PC-3 (cell line): Measurements from ENCODE around the gene TMUB1. TPM values are rescaled to one million over a fixed set of nuclear protein-coding genes. Genes with fewer than 3 reads are reported as not detected.

Source experiments
- ATAC-seq: fragments of 200-7000 bp; cut with Tn5 transposase; 2 replicates; pipeline ENCODE4 v1.9.1; 2020; ENCODE audit warnings: mild to moderate bottlenecking, moderate library complexity
- BruUV-seq: library from RNA; stranded (reverse); fragments of 400-500 nt; replicated peaks from 2 replicates; lab custom pipeline; 2021; lab: Mats Ljungman, UMichigan
- CTCF ChIA-PET: fragments of 300-600 bp; sonication (Branson Sonifier 250); formaldehyde crosslinking; loops from one replicate; lab custom pipeline; 2022; ENCODE audit warnings: antibody characterized with exemption; lab: Charles Lee
- POLR2A ChIA-PET: fragments of 300-600 bp; sonication (Branson Sonifier 250); formaldehyde crosslinking; loops from one replicate; lab custom pipeline; 2022; ENCODE audit warnings: antibody characterized with exemption; ENCODE audit not compliant: unreplicated experiment; lab: Charles Lee
- DNase-seq: peaks from one replicate; pipeline ENCODE4 v3.0.0-alpha.2; 2015
- H2AFZ ChIP-seq: fragments of 300-600 bp; sonication (generic); 2 replicates; pipeline ENCODE4 v1.6.0; 2016; ENCODE audit warnings: antibody characterized with exemption, low read length
- H3F3A ChIP-seq: fragments of 300-600 bp; sonication (generic); one replicate; pipeline ENCODE4 v1.6.0; 2017; ENCODE audit warnings: antibody characterized with exemption, low read length, control low read depth, mild to moderate bottlenecking; ENCODE audit not compliant: unreplicated experiment
- H3K27ac ChIP-seq: fragments of 300-600 bp; sonication (generic); 2 replicates; pipeline ENCODE4 v1.5.1; 2016; ENCODE audit warnings: mild to moderate bottlenecking, low read length
- H3K27me3 ChIP-seq: fragments of 300-600 bp; sonication (generic); 2 replicates; pipeline ENCODE4 v1.6.1; 2016; ENCODE audit warnings: low read length, mixed read lengths
- H3K36me3 ChIP-seq: fragments of 300-600 bp; sonication (generic); 2 replicates; pipeline ENCODE4 v1.6.1; 2016; ENCODE audit warnings: low read depth, mixed run types, low read length, mixed read lengths
- H3K4me1 ChIP-seq: fragments of 300-600 bp; sonication (generic); 2 replicates; pipeline ENCODE4 v1.5.1; 2016; ENCODE audit warnings: low read length; ENCODE audit not compliant: insufficient read depth
- H3K4me2 ChIP-seq: fragments of 300-600 bp; sonication (generic); 2 replicates; pipeline ENCODE4 v1.6.0; 2016; ENCODE audit warnings: low read length
- H3K4me3 ChIP-seq: fragments of 300-600 bp; sonication (generic); 2 replicates; pipeline ENCODE4 v1.5.1; 2016; ENCODE audit warnings: mild to moderate bottlenecking, low read length, mixed read lengths
- H3K79me2 ChIP-seq: fragments of 300-600 bp; sonication (generic); 2 replicates; pipeline ENCODE4 v1.6.1; 2017; ENCODE audit warnings: low read length, mixed read lengths
- H3K9ac ChIP-seq: fragments of 300-600 bp; sonication (generic); 2 replicates; pipeline ENCODE4 v1.6.0; 2016; ENCODE audit warnings: mild to moderate bottlenecking, low read length
- H3K9me2 ChIP-seq: fragments of 300-600 bp; sonication (generic); replicated peaks from 2 replicates; pipeline ENCODE4 v1.6.1; 2016; ENCODE audit warnings: mixed run types, low read length, mixed read lengths
- H3K9me3 ChIP-seq: fragments of 300-600 bp; sonication (generic); 2 replicates; pipeline ENCODE4 v1.6.1; 2016; ENCODE audit warnings: low read length, mixed read lengths
- H4K20me1 ChIP-seq: fragments of 300-600 bp; sonication (generic); 2 replicates; pipeline ENCODE4 v1.6.1; 2016; ENCODE audit warnings: low read length, mixed read lengths
- EZH2 ChIP-seq: fragments of 300-600 bp; sonication (generic); IDR thresholded peaks from one replicate; pipeline ENCODE4 v1.6.1; 2017; ENCODE audit warnings: antibody characterized with exemption, mild to moderate bottlenecking, low read length; ENCODE audit not compliant: unreplicated experiment
- EZH2phosphoT487 ChIP-seq: fragments of 300-600 bp; sonication (generic); IDR thresholded peaks from 2 replicates; pipeline ENCODE4 v1.6.1; 2018; ENCODE audit warnings: mild to moderate bottlenecking, antibody characterized with exemption, low read length, borderline replicate concordance
- intact Hi-C: fragments of 100-400 bp; cut with micrococcal nuclease; formaldehyde crosslinking; loops from 2 replicates; pipeline ENCODE4 v1.9.0; 2023
- total RNA-seq: library from RNA; depleted of rRNA; stranded (reverse); fragments of >200 nt; gene quantifications from 2 replicates; pipeline ENCODE4 v1.2.3, GENCODE V29; 2014
- TF ChIP-seq, protein P1 (sequence below): fragments of 300-600 bp; sonication (generic); conservative IDR thresholded peaks from 2 replicates; pipeline ENCODE4 v1.5.1; 2017; ENCODE audit warnings: antibody characterized with exemption, low read depth, mild to moderate bottlenecking, low read length

TMUB1 gene
- total RNA-seq, 1 experiment from 2014 or later = 52.1 TPM

DNA sequence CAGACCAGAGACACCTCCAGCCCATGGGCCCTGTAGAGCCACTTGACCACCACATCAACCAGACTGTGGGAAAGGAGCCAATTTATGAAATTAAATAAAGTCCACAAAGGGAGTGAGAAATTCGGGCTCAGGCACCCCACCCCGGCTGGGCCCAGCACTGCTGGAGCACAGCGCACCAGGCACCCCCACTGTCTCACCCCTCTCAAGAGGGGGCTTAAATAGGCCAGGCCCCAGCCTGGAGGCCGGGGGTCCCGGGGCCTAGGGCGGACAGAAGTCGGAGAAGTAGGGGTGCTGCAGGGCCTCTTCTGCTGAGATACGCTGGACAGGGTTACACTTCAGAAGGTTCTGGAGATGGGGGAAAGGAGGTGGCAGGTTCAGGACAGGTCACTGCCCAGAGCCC, 29.5 kb downstream of the TMUB1 start:
- ChIA-PET POLR2A (no interaction called here), CTCF (no interaction called here)
- H3K4me2 ChIP-seq = no peak overlapping the region
- H4K20me1 ChIP-seq = no peaks in the 10 kb centered on the region
- H3K36me3 ChIP-seq = no peaks in the 10 kb centered on the region
- no peak overlapping the region for H3K4me3 ChIP-seq
- H3K79me2 ChIP-seq = no peaks in the 10 kb centered on the region
- TSS peak; percentile 11 for BruUV-seq
- H3F3A ChIP-seq = no peaks in the 10 kb centered on the region
- DNase-seq (no peak), ATAC-seq (no peak)
- peaks cover 14% of the 10 kb centered on the region for H3K4me1 ChIP-seq
- H3K27ac ChIP-seq = no peak overlapping the region
- no peaks in the 10 kb centered on the region for H3K27me3 ChIP-seq
- no peak overlapping the region for H2AFZ ChIP-seq
- H3K9me2 ChIP-seq = no peaks in the 10 kb centered on the region
- H3K9ac ChIP-seq = no peak overlapping the region
- no peaks in the 10 kb centered on the region for H3K9me3 ChIP-seq
- TF ChIP-seq EZH2 (no peak), EZH2phosphoT487 (no peak)
- TF ChIP-seq, protein P1, sequence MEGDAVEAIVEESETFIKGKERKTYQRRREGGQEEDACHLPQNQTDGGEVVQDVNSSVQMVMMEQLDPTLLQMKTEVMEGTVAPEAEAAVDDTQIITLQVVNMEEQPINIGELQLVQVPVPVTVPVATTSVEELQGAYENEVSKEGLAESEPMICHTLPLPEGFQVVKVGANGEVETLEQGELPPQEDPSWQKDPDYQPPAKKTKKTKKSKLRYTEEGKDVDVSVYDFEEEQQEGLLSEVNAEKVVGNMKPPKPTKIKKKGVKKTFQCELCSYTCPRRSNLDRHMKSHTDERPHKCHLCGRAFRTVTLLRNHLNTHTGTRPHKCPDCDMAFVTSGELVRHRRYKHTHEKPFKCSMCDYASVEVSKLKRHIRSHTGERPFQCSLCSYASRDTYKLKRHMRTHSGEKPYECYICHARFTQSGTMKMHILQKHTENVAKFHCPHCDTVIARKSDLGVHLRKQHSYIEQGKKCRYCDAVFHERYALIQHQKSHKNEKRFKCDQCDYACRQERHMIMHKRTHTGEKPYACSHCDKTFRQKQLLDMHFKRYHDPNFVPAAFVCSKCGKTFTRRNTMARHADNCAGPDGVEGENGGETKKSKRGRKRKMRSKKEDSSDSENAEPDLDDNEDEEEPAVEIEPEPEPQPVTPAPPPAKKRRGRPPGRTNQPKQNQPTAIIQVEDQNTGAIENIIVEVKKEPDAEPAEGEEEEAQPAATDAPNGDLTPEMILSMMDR = no peak
- intact Hi-C loops = no loop called here

DNA sequence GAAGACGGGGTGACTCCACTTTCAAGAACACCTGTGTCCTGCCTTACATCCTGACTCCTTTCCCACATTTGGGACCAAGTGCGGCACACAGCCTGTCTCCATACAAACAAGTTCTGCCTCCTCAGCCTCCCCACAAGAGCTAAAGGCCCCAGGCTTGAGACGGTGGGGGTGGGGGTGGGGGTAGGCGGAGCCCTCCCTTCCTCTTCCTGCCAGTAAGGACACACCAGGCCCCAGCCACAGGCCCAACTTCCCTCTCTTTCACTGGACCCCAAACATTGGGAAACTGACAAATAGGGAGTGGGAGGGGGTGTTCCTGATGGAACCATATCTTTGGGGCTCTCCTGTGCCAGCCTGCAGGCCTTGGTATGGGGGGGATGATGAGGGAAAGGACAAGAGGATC, 30.2 kb downstream of the TMUB1 start:
- POLR2A ChIA-PET = no interaction called here
- Histone ChIP-seq H3K27ac (no peak overlapping the region), H3K9ac (no peak overlapping the region), H3K36me3 (no peaks in the 10 kb centered on the region), H3K27me3 (no peaks in the 10 kb centered on the region), H3K4me1 (peaks cover 8% of the 10 kb centered on the region), H3K4me2 (no peak overlapping the region), H3K9me2 (no peaks in the 10 kb centered on the region), H4K20me1 (no peaks in the 10 kb centered on the region), H3K4me3 (no peak overlapping the region), H2AFZ (no peak overlapping the region), H3K79me2 (no peaks in the 10 kb centered on the region), H3F3A (no peaks in the 10 kb centered on the region), H3K9me3 (no peaks in the 10 kb centered on the region)
- BruUV-seq = no TSS peak
- DNase-seq (no peak), ATAC-seq (no peak)
- TF ChIP-seq, protein P1 = no peak
- TF ChIP-seq EZH2phosphoT487 (no peak), EZH2 (no peak)
- CTCF ChIA-PET = no interaction called here
- intact Hi-C loops = no loop called here

DNA sequence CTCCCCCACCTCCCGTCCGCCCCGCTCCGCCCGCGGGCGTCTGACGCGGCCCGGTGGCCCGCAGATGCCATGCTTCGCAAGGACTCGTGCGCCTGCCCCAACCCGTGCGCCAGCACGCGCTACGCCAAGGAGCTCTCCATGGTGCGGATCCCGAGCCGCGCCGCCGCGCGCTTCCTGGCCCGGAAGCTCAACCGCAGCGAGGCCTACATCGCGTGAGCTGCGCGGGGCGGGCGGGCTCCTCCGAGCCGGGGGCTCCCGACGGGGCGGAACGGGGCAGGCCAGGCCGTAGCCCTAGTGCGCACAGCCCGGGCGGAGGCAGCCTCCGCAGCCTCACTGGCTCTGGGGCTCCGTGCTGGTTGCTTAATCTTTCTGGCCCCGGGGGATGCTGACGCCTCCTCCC, 32.2 kb downstream of the TMUB1 start:
- no peak overlapping the region for H3K4me2 ChIP-seq
- no peaks in the 10 kb centered on the region for H3K27me3 ChIP-seq
- no peak overlapping the region for H2AFZ ChIP-seq
- H3K4me3 ChIP-seq = no peak overlapping the region
- no peaks in the 10 kb centered on the region for H3F3A ChIP-seq
- no peaks in the 10 kb centered on the region for H3K9me2 ChIP-seq
- no TSS peak for BruUV-seq
- no peaks in the 10 kb centered on the region for H3K79me2 ChIP-seq
- ATAC-seq = no peak
- TF ChIP-seq EZH2phosphoT487 (no peak), EZH2 (no peak)
- TF ChIP-seq, protein P1 = no peak
- peaks cover 12% of the 10 kb centered on the region for H3K4me1 ChIP-seq
- intact Hi-C loops = no loop called here
- no peaks in the 10 kb centered on the region for H4K20me1 ChIP-seq
- ChIA-PET POLR2A (interaction anchor here (0.5 to 0.6 kb wide), 2 partner anchors 23 to 29 kb away, joined by 3 to 4 read pairs; partner anchors contain the start of genes ABCB8 and FASTK), CTCF (no interaction called here)
- H3K9me3 ChIP-seq = no peaks in the 10 kb centered on the region
- H3K27ac ChIP-seq = no peak overlapping the region
- DNase-seq = no peak
- H3K36me3 ChIP-seq = no peaks in the 10 kb centered on the region
- no peak overlapping the region for H3K9ac ChIP-seq
